Measurements from ENCODE around the gene ARMC7. TPM values are rescaled to one million over a fixed set of nuclear protein-coding genes. Genes with fewer than 3 reads are reported as not detected.

ARMC7 gene
- total and polyA plus RNA-seq, 2 of the 4 experiments (the other 2 are of a cell fraction): 1.8 to 6.9 TPM

DNA sequence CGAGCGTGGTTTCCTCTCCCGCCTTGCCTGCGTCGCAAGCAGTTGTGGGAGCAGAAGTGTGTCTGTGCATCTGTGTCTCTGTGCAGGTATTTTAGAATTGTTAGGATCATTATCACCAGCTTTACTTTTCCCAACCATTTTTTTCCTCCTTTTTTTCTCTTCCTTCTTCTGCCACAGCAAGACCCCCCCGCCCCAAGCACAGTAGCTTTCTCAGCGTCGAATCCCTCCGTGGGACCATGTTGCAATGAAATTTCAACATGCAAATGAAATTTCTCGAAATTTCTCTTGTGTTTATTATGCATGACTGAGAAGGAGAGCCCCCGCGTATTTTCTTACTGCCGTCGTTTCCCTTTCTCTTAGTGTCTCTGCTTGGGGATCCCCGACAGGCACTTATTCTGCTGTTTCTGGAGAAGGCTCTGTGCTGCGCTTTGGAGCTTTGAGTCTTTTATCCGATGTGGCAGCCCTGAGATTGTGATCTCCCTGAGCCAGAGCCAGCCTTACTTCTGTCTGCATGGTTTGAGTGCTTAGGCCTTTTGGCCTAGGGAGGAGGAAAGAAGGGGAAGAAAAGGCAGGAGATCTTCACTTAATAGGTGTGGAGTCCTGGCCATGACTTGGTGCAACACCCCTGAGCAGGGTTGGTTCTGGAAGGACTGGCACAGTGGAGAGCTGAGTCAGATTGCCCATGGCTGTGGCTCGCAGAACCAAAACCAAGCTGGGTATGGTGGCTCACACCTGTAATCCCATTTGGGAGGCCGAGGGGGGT lies 5.0 kb downstream of the ARMC7 start:
- WGBS, 2 experiments (ENCODE audit: extremely low coverage in 2 of 2, insufficient read length in 1 of 2): 97% methylated on average over 5 of the region's 19 CpGs; no CpG with 5 or more reads in 1 of the 2 experiments
- Histone ChIP-seq H4K91ac (ENCODE audit: insufficient read depth, low read depth, low read length) (no peak overlapping the region), H3K56ac (ENCODE audit: extremely low read depth, insufficient read depth, low read length) (no peak overlapping the region), H2BK120ac (ENCODE audit: low read depth, low read length) (no peak overlapping the region; the same call in 1 of the 2 replicates), H3K9me3 (ENCODE audit: control insufficient read depth, insufficient read depth, low read length) (no peaks in the 10 kb centered on the region), H2BK20ac (ENCODE audit: low read depth, low read length) (no peak overlapping the region), H3K36me3 (ENCODE audit: control insufficient read depth, insufficient read depth, low read length) (peaks cover 6% of the 10 kb centered on the region), H3K4me2 (ENCODE audit: low read depth, low read length) (peak overlapping the region; percentile 94), H3K79me1 (ENCODE audit: low read depth in 1 of 2, low read length in 2 of 2) (peaks cover 25 to 55% of the 10 kb centered on the region in 2 experiments), H4K8ac (ENCODE audit: low read depth in 2 of 2, low read length in 2 of 2) (peak overlapping the region; percentile 27 to 90; a peak in 2 of 4 replicates), H2AK5ac (ENCODE audit: low read depth, low read length) (no peak overlapping the region), H3K4me1 (ENCODE audit: control insufficient read depth, insufficient read depth, low read length) (peaks cover 6% of the 10 kb centered on the region; the same call in 1 of the 2 replicates), H3K9me1 (ENCODE audit: insufficient read depth, low read length) (0 out of 2 replicates have a peak, but pooled peaks cover 5% of the 10 kb centered on the region), H3K23ac (ENCODE audit: low read depth, low read length) (peak overlapping the region; percentile 79; the same call in 1 of the 2 replicates), H2AK9ac (replicated peaks; ENCODE audit: low read depth, low read length, poor library complexity) (peak overlapping the region; percentile 59), H3K27ac (ENCODE audit: insufficient read depth, low read length) (peak overlapping the region; percentile 81), H3K4ac (ENCODE audit: low read depth, low read length) (peak overlapping the region; percentile 76), H4K5ac (ENCODE audit: low read depth, low read length) (peak overlapping the region; percentile 82; the same call in 1 of the 2 replicates), H3K4me3 (ENCODE audit: insufficient read depth, low read depth, low read length) (peak overlapping the region; percentile 37), H3K9ac (ENCODE audit: low read depth, low read length) (peak overlapping the region; percentile 60), H2AFZ (replicated peaks; ENCODE audit: low read length, poor library complexity) (peak overlapping the region; percentile 94), H3K14ac (replicated peaks; ENCODE audit: low read depth, low read length) (peak overlapping the region; percentile 53; the same call in 1 of the 2 replicates), H2BK15ac (ENCODE audit: low read depth, low read length) (no peak overlapping the region), H2BK5ac (ENCODE audit: low read depth, low read length, poor library complexity, severe bottlenecking) (no peak overlapping the region), H3K27me3 (ENCODE audit: control insufficient read depth, insufficient read depth, low read length) (no peaks in the 10 kb centered on the region), H4K20me1 (ENCODE audit: insufficient read depth, low read length) (no peaks in the 10 kb centered on the region; the same call in 1 of the 2 replicates), H3K18ac (ENCODE audit: low read depth, low read length) (no peak overlapping the region)
- dilution Hi-C loops (cut with HindIII; ENCODE audit: low sequenced_read_pairs, unreplicated experiment): no loop called here
- intact Hi-C loops (cut with micrococcal nuclease): loop anchor here (1.0 to 5.0 kb wide), 3 partner anchors 52 to 127 kb away; partner anchors contain the start of gene CDR2L
- ATAC-seq (ENCODE audit: low read depth): no peak
- in situ Hi-C loops (cut with MboI; ENCODE audit: low sequenced_read_pairs): no loop called here
- ChIA-PET CTCF (interaction anchor here (0.6 to 2.3 kb wide), 23 partner anchors 10 to 153 kb away, joined by 3 to 22 read pairs (median 4); partner anchors contain the start of genes GGA3, NT5C and NUP85), POLR2A (ENCODE audit: unreplicated experiment) (interaction anchor here (0.6 to 0.8 kb wide), 3 partner anchors 56 to 163 kb away, joined by 3 to 13 read pairs (median 3); no protein-coding TSS in a partner anchor)
- BruUV-seq (replicated peaks): no TSS peak
- no peak for DNase-seq
- TF ChIP-seq CHD1 (IDR thresholded peaks at IDR 0.05; ENCODE audit: low read depth, low read length): no peak
- TF ChIP-seq, protein P1, sequence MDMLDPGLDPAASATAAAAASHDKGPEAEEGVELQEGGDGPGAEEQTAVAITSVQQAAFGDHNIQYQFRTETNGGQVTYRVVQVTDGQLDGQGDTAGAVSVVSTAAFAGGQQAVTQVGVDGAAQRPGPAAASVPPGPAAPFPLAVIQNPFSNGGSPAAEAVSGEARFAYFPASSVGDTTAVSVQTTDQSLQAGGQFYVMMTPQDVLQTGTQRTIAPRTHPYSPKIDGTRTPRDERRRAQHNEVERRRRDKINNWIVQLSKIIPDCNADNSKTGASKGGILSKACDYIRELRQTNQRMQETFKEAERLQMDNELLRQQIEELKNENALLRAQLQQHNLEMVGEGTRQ (IDR thresholded peaks at IDR 0.05; ENCODE audit: low read depth, low read length): no peak
- TF ChIP-seq, protein P2, sequence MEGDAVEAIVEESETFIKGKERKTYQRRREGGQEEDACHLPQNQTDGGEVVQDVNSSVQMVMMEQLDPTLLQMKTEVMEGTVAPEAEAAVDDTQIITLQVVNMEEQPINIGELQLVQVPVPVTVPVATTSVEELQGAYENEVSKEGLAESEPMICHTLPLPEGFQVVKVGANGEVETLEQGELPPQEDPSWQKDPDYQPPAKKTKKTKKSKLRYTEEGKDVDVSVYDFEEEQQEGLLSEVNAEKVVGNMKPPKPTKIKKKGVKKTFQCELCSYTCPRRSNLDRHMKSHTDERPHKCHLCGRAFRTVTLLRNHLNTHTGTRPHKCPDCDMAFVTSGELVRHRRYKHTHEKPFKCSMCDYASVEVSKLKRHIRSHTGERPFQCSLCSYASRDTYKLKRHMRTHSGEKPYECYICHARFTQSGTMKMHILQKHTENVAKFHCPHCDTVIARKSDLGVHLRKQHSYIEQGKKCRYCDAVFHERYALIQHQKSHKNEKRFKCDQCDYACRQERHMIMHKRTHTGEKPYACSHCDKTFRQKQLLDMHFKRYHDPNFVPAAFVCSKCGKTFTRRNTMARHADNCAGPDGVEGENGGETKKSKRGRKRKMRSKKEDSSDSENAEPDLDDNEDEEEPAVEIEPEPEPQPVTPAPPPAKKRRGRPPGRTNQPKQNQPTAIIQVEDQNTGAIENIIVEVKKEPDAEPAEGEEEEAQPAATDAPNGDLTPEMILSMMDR (conservative IDR thresholded peaks at IDR 0.05; ENCODE audit: low read depth, low read length): no peak
- TF ChIP-seq NFE2L2 (IDR thresholded peaks at IDR 0.05; ENCODE audit: low read depth, low read length): no peak
- no peak for TF ChIP-seq BHLHE40 (IDR thresholded peaks at IDR 0.05; ENCODE audit: low read depth, low read length)
- TF ChIP-seq MAZ (IDR thresholded peaks at IDR 0.05; ENCODE audit: borderline replicate concordance, low read depth, low read length): no peak
- TF ChIP-seq MAFK (IDR thresholded peaks at IDR 0.05; ENCODE audit: low read depth, low read length): no peak
- TF ChIP-seq RAD21 (IDR thresholded peaks at IDR 0.05; ENCODE audit: low read length): no peak
- TF ChIP-seq RFX5 (IDR thresholded peaks at IDR 0.05; ENCODE audit: low read depth, low read length): no peak
- no peak for TF ChIP-seq POLR2A (IDR thresholded peaks at IDR 0.05; ENCODE audit: low read depth, low read length)
- TF ChIP-seq FOS (IDR thresholded peaks at IDR 0.05; ENCODE audit: low read depth, low read length): no peak
